Activated T-cell treated with anti-CD3 and anti-CD28 coated beads, Interleukin-2, amount 50 U/mL, for 4 hours (primary cell): ENCODE data around the gene HOGA1. TPM values are rescaled to one million over a fixed set of nuclear protein-coding genes. Genes with fewer than 3 reads are reported as not detected.
"Not testable (repeated sequence)": the region's sequence is repeated elsewhere in the genome, so short reads cannot be mapped to it uniquely, and the experiment has no call there.

Experiments
- ATAC-seq, 2 donors: fragments of 200-7000 bp; cut with Tn5 transposase; one replicate each; pipeline ENCODE4 v1.10.0; 2021
- DNase-seq: peaks from one replicate; pipeline ENCODE4 v3.0.0-alpha.2; 2020
- H3K27me3 Mint-ChIP-seq: one replicate; pipeline ENCODE4 v1.8.0; 2021; ENCODE audit warnings: low read depth, mixed read lengths
- H3K36me3 Mint-ChIP-seq: one replicate; pipeline ENCODE4 v1.8.0; 2022; ENCODE audit warnings: mixed read lengths; ENCODE audit not compliant: insufficient read depth
- H3K4me1 Mint-ChIP-seq: one replicate; pipeline ENCODE4 v1.8.0; 2021; ENCODE audit warnings: low read depth, mixed read lengths
- H3K4me3 Mint-ChIP-seq: one replicate; pipeline ENCODE4 v1.8.0; 2021; ENCODE audit warnings: mild to moderate bottlenecking, moderate library complexity, mixed read lengths
- H3K9me3 Mint-ChIP-seq: one replicate; pipeline ENCODE4 v1.8.0; 2021; ENCODE audit warnings: mixed read lengths
- total RNA-seq, 3 donors: library from RNA; stranded (reverse); gene quantifications; one replicate each; pipeline ENCODE4 v1.2.1, GENCODE V29; 2021

Gene HOGA1
- total RNA-seq, 3 donors from 2014 or later: not detected

DNA sequence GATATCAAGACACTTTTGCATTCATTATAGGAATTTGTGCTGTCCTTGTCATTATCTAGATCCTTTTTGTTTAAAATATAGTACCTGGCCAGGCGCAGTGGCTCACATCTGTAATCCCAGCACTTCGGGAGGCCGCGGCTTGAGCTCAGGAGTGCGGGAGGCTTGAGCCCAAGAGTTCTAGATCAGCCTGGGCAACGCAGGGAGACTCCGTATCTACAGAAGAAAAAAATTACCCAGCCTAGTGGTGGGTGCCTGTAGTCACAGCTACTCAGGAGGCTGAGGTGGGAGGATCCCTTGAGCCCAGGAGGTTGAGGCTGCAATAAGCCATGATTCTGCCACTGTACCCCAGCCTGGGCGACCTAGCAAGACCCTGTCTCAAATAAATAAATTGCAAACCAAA is 49.7 kb downstream of the HOGA1 start:
- H3K36me3 Mint-ChIP-seq: no peaks in the 10 kb centered on the region
- no peaks in the 10 kb centered on the region for H3K9me3 Mint-ChIP-seq
- peak in 1 of 2 donors; percentile 35 for ATAC-seq
- no peak for DNase-seq
- H3K4me1 Mint-ChIP-seq: peaks cover 8% of the 10 kb centered on the region
- peak overlapping the region; percentile 93 for H3K4me3 Mint-ChIP-seq
- H3K27me3 Mint-ChIP-seq: no peaks in the 10 kb centered on the region

DNA sequence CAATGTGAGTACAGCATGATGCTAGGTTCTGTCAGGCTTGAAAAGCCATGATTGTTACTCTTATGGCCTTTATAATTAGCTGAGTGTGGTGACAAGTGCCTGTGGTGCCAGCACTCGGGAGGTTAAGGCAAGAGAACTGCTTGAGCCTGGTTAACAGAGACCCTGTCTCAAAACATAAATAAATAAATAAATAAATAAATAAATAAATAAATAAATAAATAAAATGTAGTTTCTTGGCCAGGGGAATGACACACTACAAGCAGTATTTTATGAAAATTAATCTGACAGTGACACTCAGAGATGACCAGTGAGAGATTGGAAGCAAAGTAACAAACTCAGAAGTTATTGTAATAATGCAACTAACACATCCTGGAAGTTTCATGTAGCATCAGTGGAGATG is 51.4 kb downstream of the HOGA1 start:
- Mint-ChIP-seq H3K36me3 (no peaks in the 10 kb centered on the region), H3K4me1 (peaks cover 11% of the 10 kb centered on the region), H3K4me3 (no peak overlapping the region), H3K9me3 (no peaks in the 10 kb centered on the region), H3K27me3 (no peaks in the 10 kb centered on the region)
- no peak for ATAC-seq
- no peak for DNase-seq

- H3K27me3 Mint-ChIP-seq, ATAC-seq, H3K4me3 Mint-ChIP-seq, H3K9me3 Mint-ChIP-seq, DNase-seq, H3K36me3 Mint-ChIP-seq: not testable (repeated sequence)
- peaks cover 20% of the 10 kb centered on the region for H3K4me1 Mint-ChIP-seq
These were observed 54.9 kb downstream of the HOGA1 start for GRCh38 chr10:97639090-97639489.

DNA sequence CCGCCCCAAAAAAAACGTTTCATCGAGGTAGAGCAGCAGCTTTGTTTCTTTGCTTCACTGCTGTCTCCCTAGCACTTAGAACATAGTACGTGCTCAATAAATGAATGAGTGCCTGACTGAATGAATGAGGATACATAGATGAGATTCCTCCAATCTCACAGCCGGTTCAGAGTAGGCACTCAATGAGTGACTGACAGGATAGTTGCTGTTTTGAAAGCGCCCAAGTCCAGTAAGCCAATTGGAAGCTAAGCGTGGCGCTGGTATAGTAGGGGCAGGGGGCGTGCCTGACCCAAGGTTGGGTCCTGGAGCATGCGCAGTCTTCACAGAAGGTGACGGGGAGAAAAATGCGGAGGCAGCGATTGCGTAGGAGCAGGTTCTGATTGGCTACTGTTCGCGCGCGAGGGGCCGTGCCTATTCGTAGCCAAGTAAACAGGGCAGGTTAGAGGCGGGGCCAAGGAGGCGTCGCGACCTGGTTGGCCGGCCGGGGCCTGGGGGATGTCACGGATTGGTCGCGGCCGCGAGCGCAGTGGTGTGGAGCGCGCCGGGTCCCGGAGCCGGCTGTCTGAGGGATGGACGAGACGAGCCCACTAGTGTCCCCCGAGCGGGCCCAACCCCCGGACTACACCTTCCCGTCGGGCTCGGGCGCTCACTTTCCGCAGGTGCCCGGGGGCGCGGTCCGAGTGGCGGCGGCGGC is 56.1 kb downstream of the HOGA1 start, which contains the start of gene PI4K2A:
Gene PI4K2A, plus strand, starts transcription at position 498 of the 694 bp plus-strand sequence. Its CDS starts 72 bp downstream, at position 570.
- DNase-seq (peak; percentile 98), ATAC-seq (peak; percentile 99)
- no peaks in the 10 kb centered on the region for H3K27me3 Mint-ChIP-seq
- no peaks in the 10 kb centered on the region for H3K9me3 Mint-ChIP-seq
- peaks cover 20% of the 10 kb centered on the region for H3K4me1 Mint-ChIP-seq
- H3K4me3 Mint-ChIP-seq: peak within 1 kb of the TSS; percentile 98
- H3K36me3 Mint-ChIP-seq: peaks cover 6% of the 10 kb centered on the region

DNA sequence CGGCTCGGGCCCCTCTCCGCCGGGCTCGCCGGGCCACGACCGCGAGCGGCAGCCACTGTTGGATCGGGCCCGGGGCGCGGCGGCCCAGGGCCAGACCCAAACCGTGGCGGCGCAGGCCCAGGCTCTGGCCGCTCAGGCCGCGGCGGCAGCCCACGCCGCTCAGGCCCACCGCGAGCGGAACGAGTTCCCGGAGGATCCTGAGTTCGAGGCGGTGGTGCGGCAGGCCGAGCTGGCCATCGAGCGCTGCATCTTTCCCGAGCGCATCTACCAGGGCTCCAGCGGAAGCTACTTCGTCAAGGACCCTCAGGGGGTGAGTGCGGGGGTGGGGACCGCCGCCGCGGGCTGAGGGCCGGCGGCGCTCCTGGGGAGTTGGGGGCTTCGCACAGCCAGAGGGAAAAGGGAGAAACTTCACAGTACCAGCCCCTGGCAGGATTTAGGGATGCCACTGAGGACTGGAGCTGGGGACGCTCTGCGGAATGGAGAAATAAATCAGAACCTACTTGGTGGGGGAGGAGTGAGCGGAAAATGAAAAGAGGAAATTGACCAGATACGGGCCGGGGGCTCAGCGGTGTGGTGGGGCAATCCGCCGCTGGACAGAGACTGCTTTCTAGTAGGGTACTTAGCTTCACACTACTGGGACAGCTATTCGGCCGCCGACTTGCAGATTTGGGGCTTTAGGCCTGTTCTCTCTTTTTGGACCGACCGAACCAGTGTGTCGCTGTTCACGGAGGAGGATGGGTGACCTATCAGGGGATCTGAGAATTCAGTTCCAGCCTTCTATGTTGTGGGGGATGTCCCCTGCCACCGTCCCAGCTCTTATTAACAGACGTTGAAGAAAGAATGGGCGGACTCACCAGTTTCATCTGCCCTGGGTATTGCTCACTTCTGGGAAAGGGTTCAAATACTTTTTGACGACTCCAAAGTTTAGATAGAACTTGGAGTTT is 57.0 kb downstream of the HOGA1 start:
- ATAC-seq: peak; percentile 28 to 29
- no peaks in the 10 kb centered on the region for H3K9me3 Mint-ChIP-seq
- H3K36me3 Mint-ChIP-seq: peaks cover 9% of the 10 kb centered on the region

DNA sequence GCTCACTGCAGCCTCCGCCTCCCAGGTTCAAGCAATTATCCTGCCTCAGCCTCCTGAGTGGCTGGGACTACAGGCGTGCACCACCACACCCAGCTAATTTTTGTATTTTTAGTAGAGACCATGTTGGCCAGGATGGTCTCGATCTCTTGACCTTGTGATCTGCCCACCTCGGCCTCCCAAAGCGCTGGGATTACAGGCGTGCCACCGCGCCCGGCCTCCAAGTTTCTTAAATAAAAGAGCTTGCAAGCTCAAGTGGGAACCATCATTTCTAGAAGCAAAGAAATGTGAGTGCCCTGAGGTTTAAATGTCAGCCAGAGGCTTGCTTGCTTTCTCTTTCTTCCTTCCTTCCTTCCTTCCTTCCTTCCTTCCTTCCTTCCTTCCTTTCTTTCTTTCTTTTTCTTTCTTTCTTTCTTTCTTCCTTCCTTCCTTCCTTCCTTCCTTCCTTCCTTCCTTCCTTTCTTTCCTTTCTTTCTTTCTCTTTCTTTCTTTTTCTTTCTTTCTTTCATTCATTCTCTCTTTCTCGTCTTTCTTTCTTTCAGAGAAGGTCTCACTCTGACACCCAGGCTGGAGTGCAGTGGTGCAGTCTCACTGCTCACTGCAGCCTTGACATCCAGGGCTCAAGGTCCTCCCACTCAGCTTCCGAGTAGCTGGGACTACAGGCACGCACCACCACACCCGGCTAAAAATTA is 58.4 kb downstream of the HOGA1 start:
- peak overlapping the region; percentile 98 for H3K4me3 Mint-ChIP-seq
- not testable (repeated sequence) for ATAC-seq, DNase-seq, H3K36me3 Mint-ChIP-seq, H3K27me3 Mint-ChIP-seq, H3K9me3 Mint-ChIP-seq
- H3K4me1 Mint-ChIP-seq: peaks cover 24% of the 10 kb centered on the region

More for the DNA sequence above, 57.0 kb downstream of the HOGA1 start:
- no peaks in the 10 kb centered on the region for H3K27me3 Mint-ChIP-seq
- peaks cover 20% of the 10 kb centered on the region for H3K4me1 Mint-ChIP-seq
- peak overlapping the region; percentile 98 for H3K4me3 Mint-ChIP-seq
- DNase-seq: no peak

DNA sequence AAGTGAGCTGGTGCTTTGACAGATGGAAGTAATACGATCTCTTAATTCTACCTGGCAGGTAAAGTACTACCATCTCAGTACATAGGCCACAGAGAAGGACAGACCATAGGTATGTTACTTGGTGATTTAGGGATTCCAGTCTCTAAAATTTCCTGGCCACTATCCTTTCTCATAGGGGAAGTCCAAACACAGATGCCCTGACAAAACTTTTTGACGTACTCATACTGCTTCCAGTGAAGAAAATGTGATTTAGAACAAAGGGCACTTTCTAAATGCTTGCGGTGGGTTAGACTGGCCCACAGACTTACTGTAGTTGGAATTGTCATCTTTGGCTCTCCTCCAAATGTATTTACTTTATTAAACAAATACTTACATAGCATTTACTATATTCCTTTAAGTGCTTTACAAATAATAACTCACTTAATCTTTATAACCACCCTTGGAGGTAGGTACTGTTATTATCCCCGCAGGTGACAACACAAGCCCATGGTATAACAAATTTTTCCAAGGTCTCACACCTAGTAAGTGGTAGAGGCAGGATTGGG is 59.3 kb downstream of the HOGA1 start:
- H3K27me3 Mint-ChIP-seq: no peaks in the 10 kb centered on the region
- peak overlapping the region; percentile 47 for H3K4me3 Mint-ChIP-seq
- peaks cover 28% of the 10 kb centered on the region for H3K4me1 Mint-ChIP-seq

GRCh38 chr10:97644936-97645335 is 60.7 kb downstream of the HOGA1 start:
- no peak overlapping the region for H3K4me3 Mint-ChIP-seq
- no peaks in the 10 kb centered on the region for H3K27me3 Mint-ChIP-seq
- H3K9me3 Mint-ChIP-seq: no peaks in the 10 kb centered on the region
- peaks cover 39% of the 10 kb centered on the region for H3K4me1 Mint-ChIP-seq
- ATAC-seq (no peak), DNase-seq (no peak)
- peaks cover 9% of the 10 kb centered on the region for H3K36me3 Mint-ChIP-seq

More for the DNA sequence above, 59.3 kb downstream of the HOGA1 start:
- Mint-ChIP-seq H3K9me3 (no peaks in the 10 kb centered on the region), H3K36me3 (peaks cover 9% of the 10 kb centered on the region)
- DNase-seq (no peak), ATAC-seq (no peak)

- Mint-ChIP-seq H3K4me1 (peaks cover 28% of the 10 kb centered on the region), H3K36me3 (peaks cover 9% of the 10 kb centered on the region), H3K27me3 (no peaks in the 10 kb centered on the region), H3K9me3 (no peaks in the 10 kb centered on the region), H3K4me3 (no peak overlapping the region)
- no peak for DNase-seq
- ATAC-seq: no peak
These were observed 63.4 kb downstream of the HOGA1 start for GRCh38 chr10:97647556-97647955.

DNA sequence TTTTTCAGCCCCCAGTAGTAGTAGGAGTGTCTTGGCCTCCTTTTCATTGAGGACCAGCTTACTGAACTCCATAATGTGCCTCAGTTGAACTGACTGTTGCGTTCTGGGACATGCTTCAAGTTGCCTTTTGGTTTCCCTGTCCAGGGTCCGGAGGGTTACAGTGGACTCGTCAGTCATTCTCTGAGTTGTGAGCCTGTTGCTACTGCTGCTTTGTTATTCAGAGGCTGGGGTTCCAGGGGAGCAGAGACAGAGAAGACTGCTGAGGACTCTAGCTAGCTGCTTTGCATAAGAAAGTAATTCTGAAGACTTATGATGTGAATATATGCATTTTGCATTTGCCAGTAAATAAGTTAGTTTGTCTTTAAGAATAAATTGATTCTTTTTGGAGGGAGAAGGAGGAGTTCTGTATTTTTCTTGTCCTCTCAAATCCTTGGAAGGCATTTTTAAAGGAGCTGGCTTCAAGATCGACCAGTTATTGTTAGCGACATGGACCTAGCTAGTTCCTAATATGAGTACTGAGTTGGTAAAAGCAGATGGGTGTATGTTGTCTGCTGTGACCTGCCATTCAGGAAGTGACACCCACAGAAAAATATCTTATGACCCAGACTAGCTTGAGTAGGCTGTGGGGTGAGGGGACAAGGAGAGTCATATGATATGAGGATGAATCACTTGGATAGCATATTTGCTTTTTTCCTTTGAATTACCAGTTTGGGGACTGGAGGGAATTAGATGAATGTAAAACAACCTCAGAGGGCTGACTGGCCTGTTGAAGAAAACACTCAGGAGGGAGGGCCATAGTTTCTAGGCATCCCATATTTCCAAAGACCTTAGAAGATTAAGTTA is 64.6 kb downstream of the HOGA1 start:
- ATAC-seq (peak; percentile 98 to 100), DNase-seq (no peak)
- Mint-ChIP-seq H3K4me1 (peaks cover 19% of the 10 kb centered on the region), H3K36me3 (peaks cover 16% of the 10 kb centered on the region), H3K27me3 (no peaks in the 10 kb centered on the region), H3K4me3 (no peak overlapping the region), H3K9me3 (no peaks in the 10 kb centered on the region)

GRCh38 chr10:97649405-97649750 is 65.2 kb downstream of the HOGA1 start:
- Mint-ChIP-seq H3K4me1 (peaks cover 19% of the 10 kb centered on the region), H3K36me3 (peaks cover 20% of the 10 kb centered on the region)
- not testable (repeated sequence) for ATAC-seq, H3K4me3 Mint-ChIP-seq, DNase-seq, H3K27me3 Mint-ChIP-seq, H3K9me3 Mint-ChIP-seq

- no peak overlapping the region for H3K4me3 Mint-ChIP-seq
- H3K27me3 Mint-ChIP-seq: no peaks in the 10 kb centered on the region
- DNase-seq: no peak
- H3K9me3 Mint-ChIP-seq: no peaks in the 10 kb centered on the region
- H3K36me3 Mint-ChIP-seq: peaks cover 14% of the 10 kb centered on the region
- no peak for ATAC-seq
- H3K4me1 Mint-ChIP-seq: peaks cover 19% of the 10 kb centered on the region
These were observed 66.5 kb downstream of the HOGA1 start for GRCh38 chr10:97650726-97651125.

- no peak for ATAC-seq
- peaks cover 19% of the 10 kb centered on the region for H3K4me1 Mint-ChIP-seq
- H3K27me3 Mint-ChIP-seq: no peaks in the 10 kb centered on the region
- H3K4me3 Mint-ChIP-seq: no peak overlapping the region
- H3K36me3 Mint-ChIP-seq: peaks cover 20% of the 10 kb centered on the region
- no peaks in the 10 kb centered on the region for H3K9me3 Mint-ChIP-seq
- no peak for DNase-seq
These were observed 67.6 kb downstream of the HOGA1 start for GRCh38 chr10:97651773-97652172.
